Measurements from ENCODE around the gene TBC1D23.
"Not testable (repeated sequence)": the region's sequence is repeated elsewhere in the genome, so short reads cannot be mapped to it uniquely, and the experiment has no call there.

TBC1D23 gene

GRCh38 chr3:100299016-100299415 is 38.2 kb downstream of the TBC1D23 start:
- DNase-seq (ENCODE audit: low spot score), result no peak

- no peak for DNase-seq (ENCODE audit: low spot score)
These were observed 45.9 kb downstream of the TBC1D23 start for GRCh38 chr3:100306695-100307094.

- DNase-seq (ENCODE audit: low spot score), result no peak
These were observed 49.7 kb downstream of the TBC1D23 start for GRCh38 chr3:100310355-100310965.

- no peak for DNase-seq (ENCODE audit: low spot score)
These were observed 50.2 kb downstream of the TBC1D23 start for GRCh38 chr3:100311011-100311410.

GRCh38 chr3:100316641-100317069 is 55.9 kb downstream of the TBC1D23 start:
- DNase-seq (ENCODE audit: low spot score), result peak; percentile 30

GRCh38 chr3:100317912-100318311 is 57.1 kb downstream of the TBC1D23 start:
- no peak for DNase-seq (ENCODE audit: low spot score)

GRCh38 chr3:100319951-100320350 is 59.2 kb downstream of the TBC1D23 start:
- no peak for DNase-seq (ENCODE audit: low spot score)

- no peak for DNase-seq (ENCODE audit: low spot score)
These were observed 63.3 kb downstream of the TBC1D23 start for GRCh38 chr3:100324044-100324443.

- DNase-seq (ENCODE audit: low spot score), result no peak
These were observed 65.0 kb downstream of the TBC1D23 start for GRCh38 chr3:100325827-100326226.

- not testable (repeated sequence) for DNase-seq (ENCODE audit: low spot score)
These were observed 66.6 kb downstream of the TBC1D23 start for GRCh38 chr3:100327377-100327776.

- DNase-seq (ENCODE audit: low spot score), result no peak
These were observed 69.2 kb downstream of the TBC1D23 start for GRCh38 chr3:100329800-100330489.

- no peak for DNase-seq (ENCODE audit: low spot score)
These were observed 69.9 kb downstream of the TBC1D23 start for GRCh38 chr3:100330651-100331050.

GRCh38 chr3:100331660-100332059 is 70.9 kb downstream of the TBC1D23 start:
- no peak for DNase-seq (ENCODE audit: low spot score)

GRCh38 chr3:100333051-100333450 is 72.3 kb downstream of the TBC1D23 start:
- DNase-seq (ENCODE audit: low spot score), result no peak

GRCh38 chr3:100333970-100334487 is 73.2 kb downstream of the TBC1D23 start:
- DNase-seq (ENCODE audit: low spot score), result no peak

- DNase-seq (ENCODE audit: low spot score), result peak; percentile 92
These were observed 73.9 kb downstream of the TBC1D23 start, which contains the start of gene NIT2 for GRCh38 chr3:100334488-100335351. NIT2 (plus strand) TSS chr3:100334757; CDS start chr3:100334792, 35 bp downstream.

GRCh38 chr3:100335434-100335833 is 74.6 kb downstream of the TBC1D23 start:
- DNase-seq (ENCODE audit: low spot score), result peak; percentile 21

- DNase-seq (ENCODE audit: low spot score), result not testable (repeated sequence)
These were observed 75.4 kb downstream of the TBC1D23 start for GRCh38 chr3:100336229-100336628.

- no peak for DNase-seq (ENCODE audit: low spot score)
These were observed 78.1 kb downstream of the TBC1D23 start for GRCh38 chr3:100338911-100339310.

GRCh38 chr3:100339786-100340185 is 79.0 kb downstream of the TBC1D23 start:
- no peak for DNase-seq (ENCODE audit: low spot score)

- DNase-seq (ENCODE audit: low spot score), result no peak
These were observed 79.7 kb downstream of the TBC1D23 start for GRCh38 chr3:100340527-100340926.

GRCh38 chr3:100348727-100349126 is 87.9 kb downstream of the TBC1D23 start:
- DNase-seq (ENCODE audit: low spot score), result no peak
